NCI-H146 treated with DMSO at 0.1 percent for 48 hours (cell line): ENCODE results near the gene SMCR8.
"Not testable (repeated sequence)": the region's sequence is repeated elsewhere in the genome, so short reads cannot be mapped to it uniquely, and the experiment has no call there.

ENCODE experiments used
- DNase-seq: peaks from one replicate; lab custom pipeline; 2025; ENCODE audit not compliant: unreplicated experiment; lab: John Stamatoyannopoulos, UW

The SMCR8 gene

DNA sequence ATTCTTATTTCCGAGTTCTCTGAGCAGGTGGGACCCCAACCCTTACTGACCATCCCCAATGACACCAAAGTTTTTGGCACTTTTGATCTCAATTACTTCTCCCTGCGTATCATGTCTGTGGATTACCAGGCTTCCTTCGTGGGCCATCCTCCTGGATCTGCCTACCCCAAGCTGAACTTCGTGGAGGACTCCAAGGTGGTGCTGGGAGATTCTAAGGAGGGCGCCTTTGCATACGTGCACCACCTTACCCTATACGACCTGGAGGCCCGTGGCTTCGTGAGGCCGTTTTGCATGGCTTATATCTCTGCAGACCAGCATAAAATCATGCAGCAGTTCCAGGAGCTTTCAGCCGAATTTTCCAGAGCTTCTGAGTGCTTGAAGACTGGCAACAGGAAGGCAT is 868 bp downstream of the SMCR8 start:
- no peak for DNase-seq

DNA sequence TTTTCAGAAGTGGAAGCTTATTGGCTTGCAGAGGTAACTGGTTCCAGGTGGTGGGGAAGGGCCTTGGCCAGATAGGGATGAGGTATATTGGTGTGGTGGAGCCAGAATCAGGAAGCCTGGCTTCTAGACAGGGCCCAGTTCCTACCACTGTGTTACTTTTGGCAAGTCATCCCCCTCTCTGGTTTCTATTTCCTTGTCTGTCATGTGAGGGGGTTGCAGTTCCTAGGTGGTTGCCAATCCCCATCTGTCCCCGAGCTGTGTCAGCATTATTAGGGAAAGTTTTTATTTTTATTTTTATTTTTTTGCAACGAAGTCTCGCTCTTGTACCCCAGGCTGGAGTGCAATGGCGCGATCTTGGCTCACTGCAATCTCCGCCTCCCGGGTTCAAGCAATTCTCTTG is 3.0 kb downstream of the SMCR8 start:
- no peak for DNase-seq

DNA sequence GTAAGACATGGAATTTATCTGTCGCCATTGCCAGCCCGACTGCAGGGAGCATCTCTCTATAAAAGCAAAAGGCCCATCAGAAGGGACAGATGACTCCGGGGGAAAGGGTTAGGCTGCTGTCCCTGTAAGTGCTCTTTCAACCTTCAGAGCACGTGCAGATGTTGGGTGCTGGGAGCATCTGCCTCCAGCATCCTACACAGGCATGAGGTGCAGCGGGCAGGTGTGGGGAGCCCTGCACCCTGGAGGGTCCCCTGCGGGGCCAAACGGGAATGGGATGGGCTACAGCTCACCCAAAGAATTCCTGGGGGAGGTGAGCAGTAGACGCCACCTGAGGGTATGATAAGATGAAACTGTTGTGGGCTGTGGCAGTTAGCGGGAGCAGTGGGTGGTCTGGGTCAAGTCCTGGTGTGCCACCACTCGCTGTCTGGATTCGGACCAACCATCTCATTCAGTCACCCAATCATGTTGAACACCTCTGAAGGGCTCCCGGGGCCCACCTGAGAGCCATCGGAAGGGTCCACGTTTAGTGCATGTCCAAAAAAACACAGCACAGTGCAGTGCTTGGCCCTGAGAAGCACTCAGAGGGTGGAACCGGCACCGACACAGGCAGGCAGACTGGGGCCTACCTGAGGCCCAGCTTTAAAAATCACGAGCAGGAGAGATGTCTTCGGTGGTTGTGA is 3.8 kb downstream of the SMCR8 start:
- no peak for DNase-seq

DNA sequence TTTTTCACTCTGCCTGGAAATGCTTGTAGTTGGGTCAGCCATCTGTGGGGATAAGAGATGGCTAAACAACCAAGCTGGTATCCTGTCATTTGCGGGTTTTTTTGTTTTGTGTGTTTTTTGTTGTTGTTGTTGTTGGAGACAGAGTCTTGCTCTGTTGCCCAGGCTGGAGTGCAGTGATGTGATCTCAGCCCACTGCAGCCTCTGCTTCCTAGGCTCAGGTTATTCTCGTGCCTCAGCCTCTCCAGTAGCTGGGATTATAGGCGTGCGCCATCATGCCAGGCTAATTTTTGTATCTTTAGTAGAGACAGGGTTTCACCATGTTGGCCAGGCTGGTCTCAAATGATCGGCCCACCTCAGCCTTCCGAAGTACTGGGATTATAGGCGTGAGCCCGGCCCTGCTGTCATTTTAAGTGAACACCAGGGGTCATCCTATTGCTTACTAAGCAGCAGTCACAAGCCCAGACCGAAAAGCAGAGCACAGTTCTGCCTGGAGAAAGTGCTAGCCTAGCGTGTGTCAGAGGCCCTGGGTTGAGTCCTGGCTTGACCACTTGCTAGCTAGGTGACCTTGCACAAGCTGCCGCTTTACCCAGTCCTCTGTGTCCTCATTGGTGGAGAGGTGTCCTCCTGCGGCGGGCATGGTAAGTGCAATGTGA is 4.6 kb downstream of the SMCR8 start:
- DNase-seq, result no peak

DNA sequence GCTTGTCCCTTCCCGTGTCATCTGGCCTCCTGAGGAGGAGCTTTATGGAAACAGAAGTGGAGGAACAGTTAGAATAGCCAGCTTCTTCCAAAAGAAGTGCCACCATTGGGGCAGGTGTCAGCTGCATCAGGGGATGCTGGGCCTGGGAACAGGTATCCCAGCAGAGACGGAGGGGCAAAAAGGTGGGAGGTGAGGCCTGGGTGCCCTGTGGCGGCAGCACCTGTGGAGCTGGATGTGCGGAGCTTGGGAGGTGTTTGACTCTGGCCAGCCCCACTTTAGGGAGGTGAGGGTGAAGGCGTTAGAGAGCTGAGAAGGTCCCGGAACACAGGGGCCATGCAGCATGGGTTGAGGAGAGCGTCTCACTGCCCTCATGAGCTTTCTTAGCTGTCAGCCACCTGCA is 5.2 kb downstream of the SMCR8 start:
- no peak for DNase-seq

DNA sequence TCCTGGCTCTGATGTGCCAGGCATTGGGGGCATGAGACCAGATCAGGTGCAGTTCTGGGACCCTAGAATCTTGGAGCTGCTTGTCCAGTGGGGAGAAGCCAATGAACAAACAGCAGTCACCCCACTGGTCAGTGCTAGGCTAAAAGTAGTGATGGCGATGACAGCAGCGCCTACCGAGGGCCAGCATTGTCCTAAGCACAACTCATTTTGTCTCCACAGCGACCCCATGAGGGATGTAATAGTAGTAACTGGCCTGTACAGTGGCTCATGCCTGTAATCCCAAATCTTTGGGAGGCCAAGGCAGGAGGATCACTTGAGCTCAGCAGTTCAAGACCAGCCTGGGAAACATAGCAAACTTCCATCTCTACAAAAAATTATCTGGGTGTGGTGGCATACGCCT is 6.2 kb downstream of the SMCR8 start:
- no peak for DNase-seq

DNA sequence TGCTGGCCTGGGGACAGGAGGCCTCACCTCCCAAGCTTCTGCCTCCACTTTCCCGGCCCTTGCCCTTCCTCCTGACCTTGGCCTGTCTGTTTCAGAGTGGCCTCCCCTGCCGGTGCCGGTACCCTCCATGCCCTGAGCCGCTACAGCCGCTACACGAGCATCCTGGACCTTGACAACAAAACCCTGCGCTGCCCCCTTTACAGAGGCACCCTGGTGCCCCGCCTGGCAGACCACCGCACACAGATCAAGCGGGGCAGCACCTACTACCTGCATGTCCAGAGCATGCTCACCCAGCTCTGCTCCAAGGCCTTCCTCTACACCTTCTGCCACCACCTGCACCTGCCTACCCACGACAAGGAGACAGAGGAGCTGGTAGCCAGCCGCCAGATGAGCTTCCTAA is 7.4 kb downstream of the SMCR8 start:
- no peak for DNase-seq

DNA sequence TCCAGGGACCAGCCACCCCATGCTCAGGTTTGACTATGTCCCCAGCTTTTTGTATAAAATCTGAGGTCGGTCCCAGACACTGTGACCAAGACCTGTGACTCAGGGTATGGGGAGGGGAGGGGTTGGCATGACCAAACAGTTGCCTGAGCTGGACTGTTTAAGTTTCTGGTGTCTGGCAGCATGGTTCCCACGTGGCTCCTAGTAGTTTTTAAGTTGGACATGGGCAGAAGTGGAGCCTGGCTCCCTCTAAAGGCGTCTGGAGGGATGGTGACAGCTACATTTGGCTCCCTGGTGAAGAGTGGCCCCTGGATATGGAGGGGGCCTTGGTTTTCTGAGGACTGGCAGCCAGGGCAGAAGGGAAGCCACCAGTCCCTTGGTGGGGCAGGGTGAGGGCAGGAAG is 7.9 kb downstream of the SMCR8 start:
- DNase-seq, result no peak

DNA sequence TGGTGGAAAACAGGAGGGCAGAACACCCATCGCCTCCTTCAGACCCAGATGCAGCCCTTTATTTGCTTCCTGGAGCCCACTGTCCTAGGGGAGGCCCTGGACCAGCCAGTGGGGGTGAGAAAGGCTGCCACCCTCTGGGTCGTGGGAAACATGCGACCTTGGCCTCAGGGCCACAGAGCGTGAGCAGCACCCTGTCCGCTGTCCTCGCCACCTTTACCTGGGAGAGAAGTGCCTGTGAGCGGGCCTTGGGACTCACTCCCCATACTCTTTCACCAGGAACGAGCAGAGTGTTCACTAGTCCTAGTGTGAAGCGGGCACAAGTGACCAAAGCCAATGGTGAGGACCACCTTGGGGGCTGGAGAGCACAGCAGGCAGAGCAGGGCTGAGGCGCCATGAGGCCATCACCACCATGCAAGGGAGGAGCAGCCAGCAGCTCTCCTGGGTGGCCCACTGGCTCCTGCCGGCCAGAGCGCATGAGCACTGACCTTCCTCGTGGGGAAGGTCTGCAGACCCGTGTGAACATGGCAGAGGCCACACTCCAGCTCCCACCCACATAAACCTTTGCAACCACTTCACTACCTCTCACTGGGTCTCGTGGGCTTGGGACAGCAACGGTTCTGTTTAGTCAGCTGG is 8.5 kb downstream of the SMCR8 start:
- no peak for DNase-seq

DNA sequence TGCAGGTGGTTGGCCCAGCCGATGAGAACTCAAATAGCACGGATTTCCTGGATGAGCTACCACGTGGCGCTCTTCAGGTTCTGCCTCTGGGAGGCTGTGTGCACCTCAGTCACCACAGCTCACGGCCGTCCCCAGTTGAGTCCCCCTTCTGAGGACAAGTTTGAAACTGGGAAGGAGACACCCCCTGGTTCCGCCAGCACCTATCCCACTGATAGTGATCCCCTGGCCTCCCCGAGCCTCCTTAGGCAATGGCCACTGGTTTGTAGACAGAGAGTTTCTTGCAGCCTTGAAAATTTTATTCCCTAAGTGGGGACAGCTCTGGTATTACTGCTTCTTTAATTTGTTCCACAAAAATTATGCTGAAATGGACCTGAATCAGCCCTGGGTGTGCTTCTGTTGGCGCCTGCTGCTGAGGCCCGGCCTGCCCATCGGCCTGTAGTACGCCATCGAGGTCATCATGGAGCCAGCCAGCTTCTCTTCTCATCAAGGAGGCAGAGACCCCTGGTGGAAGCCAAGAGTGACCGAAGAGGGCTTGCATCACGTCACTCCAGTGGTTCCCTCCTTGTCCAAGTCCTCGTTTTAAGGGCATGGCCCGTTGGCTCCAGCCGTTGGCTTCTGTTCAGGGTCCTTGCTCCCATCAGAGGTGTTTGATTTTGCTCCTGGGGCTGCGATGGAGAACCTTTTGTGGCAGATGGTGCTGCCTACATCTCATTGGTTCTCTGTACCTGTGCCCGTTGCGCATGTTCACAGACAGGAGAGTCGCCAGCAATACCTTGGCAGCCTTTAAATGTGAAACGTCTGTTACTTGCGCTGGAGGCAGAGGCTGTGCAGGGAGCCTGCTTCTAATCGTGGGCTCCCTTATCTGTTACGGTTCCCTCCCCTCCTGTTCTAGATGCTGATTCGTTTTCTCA is 9.3 kb downstream of the SMCR8 start:
- no peak for DNase-seq

DNA sequence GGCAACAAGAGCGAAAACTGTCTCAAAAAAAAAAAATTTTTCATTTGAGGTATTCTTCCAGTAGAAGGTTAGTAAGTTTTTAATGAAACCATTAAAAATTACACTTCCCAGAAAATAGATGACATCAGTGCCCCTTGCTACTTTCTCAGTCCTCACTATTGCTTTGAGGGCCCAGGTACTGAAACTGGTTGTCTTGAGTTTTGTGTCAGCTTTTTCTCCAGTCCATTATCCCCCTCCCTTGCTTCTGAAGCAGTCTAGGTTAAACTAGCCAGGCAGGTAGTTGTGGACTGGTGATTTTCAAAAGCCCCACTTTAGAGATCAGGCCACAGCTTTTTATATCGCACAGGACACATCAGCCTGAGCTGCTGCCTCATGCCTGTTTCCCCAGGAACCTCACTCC is 10.9 kb downstream of the SMCR8 start:
- DNase-seq, result no peak

DNA sequence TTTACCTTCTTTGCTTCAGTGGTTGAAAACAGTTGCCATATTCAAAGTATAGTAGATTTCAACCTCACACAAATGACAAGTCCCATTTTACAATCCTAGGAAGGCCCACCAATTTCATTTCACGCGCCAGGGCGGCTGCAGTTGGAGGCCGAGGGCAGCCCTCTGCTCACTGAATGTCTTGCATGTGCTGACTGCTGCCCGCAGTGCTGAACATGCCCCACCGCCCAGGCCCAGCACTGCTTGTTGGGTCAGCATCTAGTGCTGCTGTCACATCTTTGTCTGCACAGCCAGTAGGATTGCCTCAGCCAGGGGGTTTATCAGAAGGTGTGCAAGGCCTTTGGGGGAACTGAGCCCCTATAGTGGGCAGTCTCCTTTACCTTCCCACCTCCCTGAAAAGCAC is 11.5 kb downstream of the SMCR8 start:
- DNase-seq, result no peak

DNA sequence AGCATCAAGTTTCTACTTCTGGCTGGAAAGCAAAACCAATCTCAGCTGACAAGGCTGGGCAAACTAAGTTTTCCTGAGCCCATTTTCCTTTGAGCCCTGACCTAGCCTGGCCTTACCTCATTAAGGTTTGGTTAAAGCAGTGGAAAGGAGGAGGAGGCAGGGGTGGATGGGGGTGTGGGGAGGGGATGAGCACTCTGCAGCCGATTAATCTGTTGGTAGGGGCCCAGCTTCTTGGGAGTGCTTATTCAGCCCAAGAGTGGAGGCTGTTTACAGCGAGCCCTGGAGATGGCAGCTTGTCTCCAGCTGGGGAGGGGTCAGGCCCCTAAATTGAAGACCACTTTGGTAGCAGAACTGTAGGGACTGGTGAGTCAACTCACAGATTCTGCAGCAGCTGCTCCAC is 12.0 kb downstream of the SMCR8 start:
- no peak for DNase-seq

DNA sequence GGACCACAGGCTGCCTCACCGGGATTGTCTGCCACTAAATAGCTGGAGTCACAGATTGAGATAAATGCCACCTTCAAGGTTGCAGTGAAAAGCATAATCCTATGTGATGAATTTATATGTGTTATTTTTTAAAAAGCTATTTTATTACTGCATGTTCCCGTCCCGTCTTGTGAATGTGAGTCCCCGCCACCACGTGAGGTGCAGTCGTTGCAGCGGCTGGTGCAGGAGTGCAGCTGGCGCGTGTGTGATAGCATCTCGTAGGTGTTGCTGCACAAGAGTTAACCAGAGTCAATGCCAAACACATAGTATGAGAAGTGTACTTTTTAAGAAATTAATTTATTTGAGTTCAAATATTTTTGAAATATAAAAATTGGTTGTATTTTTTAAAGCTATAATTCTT is 12.5 kb downstream of the SMCR8 start:
- no peak for DNase-seq

DNA sequence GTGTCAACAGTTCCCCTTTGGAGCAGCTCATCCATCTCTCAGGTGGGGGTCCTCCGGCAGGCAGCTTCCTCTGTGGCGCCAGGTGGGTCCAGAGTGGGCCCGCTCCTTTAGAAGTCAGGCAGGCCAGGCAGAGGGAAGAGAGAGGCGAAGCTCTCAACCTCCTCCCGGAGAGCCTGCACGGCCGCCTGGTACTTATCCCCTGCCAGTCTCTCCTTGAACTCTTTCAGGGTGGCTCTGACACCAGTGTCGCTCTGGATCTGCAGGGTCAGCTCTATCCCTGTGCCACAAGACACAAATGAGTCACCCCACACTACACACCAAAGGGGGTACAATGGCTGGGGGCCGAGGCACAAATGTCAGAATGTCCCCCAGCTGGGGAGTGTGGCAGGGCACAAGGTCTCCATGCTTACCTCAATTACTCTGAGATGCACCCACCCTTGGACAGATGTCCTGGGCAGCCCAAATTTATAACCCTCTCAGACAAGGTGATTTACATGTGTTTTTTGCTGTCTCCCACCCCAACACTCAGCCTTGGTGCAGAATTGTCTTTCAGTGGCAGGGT is 13.6 kb downstream of the SMCR8 start:
- DNase-seq, result no peak

DNA sequence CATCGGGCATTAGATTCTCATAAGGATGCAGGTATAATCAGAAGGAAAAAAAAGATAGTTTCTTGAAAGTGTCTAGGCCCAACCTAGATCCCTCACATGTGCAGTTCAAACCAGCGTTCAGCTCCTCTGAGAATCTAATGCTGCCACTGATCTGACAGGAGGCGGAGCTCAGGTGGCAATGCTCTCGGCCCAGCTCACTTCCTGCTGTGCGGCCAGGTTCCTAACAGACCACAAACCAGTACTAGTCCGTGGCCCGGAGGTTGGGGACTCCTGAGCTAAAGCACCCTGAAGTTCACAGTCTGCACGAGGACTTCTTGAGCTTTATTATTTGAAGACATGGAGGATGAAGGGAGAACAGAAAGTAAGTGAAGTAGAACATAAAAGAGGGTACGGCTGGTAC is 16.8 kb downstream of the SMCR8 start:
- DNase-seq, result no peak

DNA sequence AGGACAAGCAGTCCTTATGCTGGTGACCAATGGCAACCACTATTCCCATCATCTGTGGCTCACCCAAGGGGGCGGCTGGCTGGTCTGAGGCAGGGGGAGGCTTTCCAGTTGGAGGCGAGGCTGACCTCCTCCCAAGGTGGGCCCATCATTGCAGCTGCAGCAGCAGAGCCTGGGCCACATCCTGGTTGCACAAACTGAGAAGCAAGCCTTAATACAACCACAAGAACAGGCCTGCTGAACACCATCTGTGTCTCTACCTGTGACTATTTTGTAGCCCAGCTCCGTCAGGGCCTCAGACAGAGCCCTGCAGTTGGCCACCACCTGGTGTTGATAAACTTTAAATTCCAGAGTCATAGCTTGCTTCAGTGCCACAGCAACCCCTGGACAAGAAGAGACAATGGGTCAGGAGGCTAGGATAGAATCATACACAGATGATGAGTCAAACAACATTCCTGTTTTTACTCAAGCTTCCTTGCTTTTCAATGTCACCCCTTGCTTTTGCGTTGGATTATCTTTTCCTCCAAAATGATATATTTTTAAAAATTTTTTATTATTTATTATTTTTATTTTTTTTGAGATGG is 17.9 kb downstream of the SMCR8 start:
- DNase-seq, result no peak

DNA sequence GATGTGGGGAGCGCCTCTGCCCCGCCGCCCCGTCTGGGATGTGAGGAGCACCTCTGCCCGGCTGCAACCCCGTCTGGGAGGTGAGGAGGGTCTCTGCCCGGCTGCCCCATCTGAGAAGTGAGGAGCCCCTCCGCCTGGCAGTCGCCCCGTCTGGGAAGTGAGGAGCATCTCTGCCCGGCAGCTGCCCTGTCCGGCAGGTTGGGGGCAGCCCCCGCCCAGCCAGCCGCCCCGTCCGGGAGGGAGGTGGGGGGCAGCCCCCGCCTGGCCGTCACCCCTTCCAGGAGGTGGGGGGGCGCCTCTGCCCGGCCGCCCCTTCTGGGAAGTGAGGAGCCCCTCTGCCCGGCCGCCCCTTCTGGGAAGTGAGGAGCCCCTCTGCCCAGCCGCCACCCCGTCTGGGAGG is 23.1 kb downstream of the SMCR8 start:
- not testable (repeated sequence) for DNase-seq

DNA sequence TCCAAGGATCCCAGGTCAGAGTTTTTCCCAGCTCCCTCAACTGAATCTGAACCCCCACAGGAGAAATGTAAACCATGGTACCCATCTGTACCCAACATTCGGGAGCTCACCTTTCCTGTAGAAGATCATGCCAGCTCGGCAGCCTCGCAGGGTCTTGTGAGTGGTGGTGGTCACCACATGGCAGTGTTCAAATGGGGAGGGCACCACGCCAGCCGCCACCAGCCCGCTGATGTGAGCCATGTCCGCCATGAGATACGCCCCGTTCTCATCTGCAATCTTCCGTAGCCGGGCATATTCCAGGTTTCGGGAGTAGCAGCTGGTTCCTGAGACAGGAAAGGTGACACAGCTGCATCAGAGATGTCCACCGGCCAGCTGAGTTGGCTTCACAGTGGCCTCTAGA is 24.8 kb downstream of the SMCR8 start:
- no peak for DNase-seq

DNA sequence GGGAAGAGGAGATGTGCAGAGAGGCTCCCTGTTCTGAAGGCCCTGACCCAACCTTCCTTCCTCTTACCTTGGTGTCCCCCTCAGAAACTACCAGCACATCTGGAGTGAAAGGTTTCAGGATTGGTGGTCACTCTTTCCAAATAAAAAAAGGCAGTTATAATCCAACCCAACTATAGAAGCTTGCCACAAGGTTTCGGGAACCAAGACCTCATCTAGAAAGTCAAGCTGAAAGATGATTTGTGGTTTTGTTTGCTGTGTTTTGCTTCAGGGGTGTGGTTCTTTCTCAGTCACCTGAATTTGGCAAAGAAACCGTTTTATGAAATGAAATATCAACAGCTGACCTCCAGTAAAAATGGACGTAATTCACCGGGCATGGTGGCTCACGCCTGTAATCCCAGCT is 28.9 kb downstream of the SMCR8 start:
- no peak for DNase-seq

DNA sequence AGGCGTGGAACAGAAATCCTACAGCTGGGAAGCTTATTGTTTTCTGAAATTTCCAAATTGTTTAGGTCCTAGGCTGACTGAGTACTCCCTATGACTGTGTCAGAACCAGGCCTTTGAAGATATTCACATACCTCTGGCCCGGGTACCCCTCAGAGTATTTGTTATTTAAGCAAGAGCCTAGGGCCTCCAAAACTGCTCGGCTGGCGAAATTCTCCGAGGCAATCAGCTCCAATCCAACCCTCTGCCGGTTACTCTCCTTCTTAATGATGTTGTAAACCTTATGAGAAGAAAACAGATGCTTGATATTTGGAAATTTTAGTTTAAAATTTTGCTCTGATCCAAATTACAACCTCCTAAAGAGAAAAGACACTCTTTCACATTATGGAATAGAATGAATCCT is 38.4 kb downstream of the SMCR8 start:
- no peak for DNase-seq
